KMS-11 (cell line): Measurements from ENCODE around the gene HOXA3.

Source experiments
- H2AFZ ChIP-seq: fragments of 200-600 bp; sonication (generic); 2 replicates; pipeline ENCODE4 v1.6.1; 2016; ENCODE audit warnings: antibody characterized with exemption, mixed run types, low read depth
- H3K27ac ChIP-seq: fragments of 200-600 bp; sonication (generic); 2 replicates; pipeline ENCODE4 v1.6.1; 2016; ENCODE audit warnings: mild to moderate bottlenecking, mixed run types
- H3K27me3 ChIP-seq: fragments of 200-600 bp; sonication (generic); 2 replicates; pipeline ENCODE4 v1.6.1; 2017; ENCODE audit warnings: mild to moderate bottlenecking, low read depth, mixed run types, moderate library complexity; ENCODE audit not compliant: insufficient read depth
- H3K36me3 ChIP-seq: fragments of 200-600 bp; sonication (generic); 2 replicates; pipeline ENCODE4 v1.6.1; 2017; ENCODE audit warnings: mild to moderate bottlenecking, mixed run types; ENCODE audit not compliant: insufficient read depth
- H3K4me1 ChIP-seq: fragments of 200-600 bp; sonication (generic); 2 replicates; pipeline ENCODE4 v1.6.1; 2016; ENCODE audit warnings: mild to moderate bottlenecking, low read depth, mixed run types; ENCODE audit not compliant: poor library complexity, severe bottlenecking
- H3K4me2 ChIP-seq: fragments of 200-600 bp; sonication (generic); 2 replicates; pipeline ENCODE4 v1.7.0; 2016; ENCODE audit warnings: mild to moderate bottlenecking, mixed run types
- H3K4me3 ChIP-seq: fragments of 200-600 bp; sonication (generic); IDR thresholded peaks from 2 replicates; pipeline ENCODE4 v1.6.1; 2017; ENCODE audit warnings: low read depth, low read length, mixed read lengths; ENCODE audit not compliant: insufficient read depth
- H3K79me2 ChIP-seq: fragments of 200-600 bp; sonication (generic); 2 replicates; pipeline ENCODE4 v1.6.1; 2016; ENCODE audit warnings: low read depth, mixed run types; ENCODE audit not compliant: insufficient read depth
- H3K9ac ChIP-seq: fragments of 200-600 bp; sonication (generic); 2 replicates; pipeline ENCODE4 v1.6.1; 2016; ENCODE audit warnings: mild to moderate bottlenecking, mixed run types
- H4K20me1 ChIP-seq: fragments of 200-600 bp; sonication (generic); 2 replicates; pipeline ENCODE4 v1.6.1; 2016; ENCODE audit warnings: mild to moderate bottlenecking, mixed run types; ENCODE audit not compliant: insufficient read depth
- CTCF ChIP-seq: fragments of 200-600 bp; sonication (generic); conservative IDR thresholded peaks from 2 replicates; pipeline ENCODE4 v1.6.1; 2017; ENCODE audit warnings: low read depth, mild to moderate bottlenecking, antibody characterized with exemption, low read length, moderate library complexity, mixed read lengths

Gene HOXA3

GRCh38 chr7:27188386-27189294, 36.3 kb upstream of the HOXA3 start:
- H3K27ac ChIP-seq, result no peak overlapping the region
- no peaks in the 10 kb centered on the region for H4K20me1 ChIP-seq
- H3K36me3 ChIP-seq, result no peaks in the 10 kb centered on the region
- no peak overlapping the region for H3K9ac ChIP-seq
- peaks cover 8% of the 10 kb centered on the region for H3K4me1 ChIP-seq
- H3K4me3 ChIP-seq, result no peak overlapping the region
- no peak for TF ChIP-seq CTCF
- no peak overlapping the region for H2AFZ ChIP-seq
- no peak overlapping the region for H3K4me2 ChIP-seq
- H3K79me2 ChIP-seq, result no peaks in the 10 kb centered on the region
- H3K27me3 ChIP-seq, result peaks cover 12% of the 10 kb centered on the region; the same call in 1 of the 2 replicates

- Histone ChIP-seq H3K4me2 (peak overlapping the region; percentile 32; the same call in 1 of the 2 replicates), H3K4me3 (no peak overlapping the region), H3K79me2 (no peaks in the 10 kb centered on the region), H4K20me1 (no peaks in the 10 kb centered on the region), H3K36me3 (no peaks in the 10 kb centered on the region), H3K27ac (no peak overlapping the region), H3K4me1 (peaks cover 8% of the 10 kb centered on the region), H3K27me3 (peaks cover 12% of the 10 kb centered on the region; the same call in 1 of the 2 replicates), H3K9ac (no peak overlapping the region), H2AFZ (peak overlapping the region; percentile 31; the same call in 1 of the 2 replicates)
- TF ChIP-seq CTCF, result no peak
Observed at GRCh38 chr7:27187475-27188385, 35.3 kb upstream of the HOXA3 start.

- Histone ChIP-seq H3K36me3 (no peaks in the 10 kb centered on the region), H3K9ac (no peak overlapping the region), H3K79me2 (no peaks in the 10 kb centered on the region), H3K27me3 (peaks cover 12% of the 10 kb centered on the region; the same call in 1 of the 2 replicates), H4K20me1 (no peaks in the 10 kb centered on the region), H2AFZ (no peak overlapping the region), H3K4me2 (no peak overlapping the region), H3K4me1 (peaks cover 8% of the 10 kb centered on the region), H3K4me3 (no peak overlapping the region), H3K27ac (no peak overlapping the region)
- TF ChIP-seq CTCF, result no peak
Observed at GRCh38 chr7:27186668-27187474, 34.5 kb upstream of the HOXA3 start.
